GM18499 (cell line): ENCODE results near the gene CHKA.

ENCODE experiments used
- ATAC-seq: cut with Tn5 transposase; IDR thresholded peaks from one replicate; pipeline ENCODE4 v1.9.1; 2021; ENCODE audit warnings: moderate number of reproducible peaks; ENCODE audit not compliant: insufficient read depth, unreplicated experiment

The CHKA gene

GRCh38 chr11:68037411-68038225, 83.6 kb downstream of the CHKA start:
- ATAC-seq, result no peak

- no peak for ATAC-seq
Measured at GRCh38 chr11:68036717-68037239, 84.4 kb downstream of the CHKA start.

GRCh38 chr11:68036141-68036716, 85.0 kb downstream of the CHKA start:
- ATAC-seq, result no peak

- ATAC-seq, result no peak
Measured at GRCh38 chr11:68035266-68035876, 85.8 kb downstream of the CHKA start.

GRCh38 chr11:68033708-68034045, 87.5 kb downstream of the CHKA start:
- no peak for ATAC-seq

- no peak for ATAC-seq
Measured at GRCh38 chr11:68032997-68033707, 88.0 kb downstream of the CHKA start.

GRCh38 chr11:68032003-68032402, 89.2 kb downstream of the CHKA start:
- ATAC-seq, result no peak

- ATAC-seq, result no peak
Measured at GRCh38 chr11:68031144-68031464, 90.1 kb downstream of the CHKA start.

- peak; percentile 85 for ATAC-seq
Measured at GRCh38 chr11:68030318-68031143, 90.7 kb downstream of the CHKA start, which contains the start of gene NDUFS8. NDUFS8 (plus strand) TSS chr11:68030681; CDS start chr11:68032152, 1,471 bp downstream.

- no peak for ATAC-seq
Measured at GRCh38 chr11:68028802-68029545, 92.2 kb downstream of the CHKA start.

- no peak for ATAC-seq
Measured at GRCh38 chr11:68027667-68028066, 93.5 kb downstream of the CHKA start.

GRCh38 chr11:68026391-68027105, 94.6 kb downstream of the CHKA start:
- ATAC-seq, result no peak

GRCh38 chr11:68025047-68025446, 96.1 kb downstream of the CHKA start:
- no peak for ATAC-seq

- no peak for ATAC-seq
Measured at GRCh38 chr11:68024508-68024907, 96.7 kb downstream of the CHKA start.

GRCh38 chr11:68022531-68022930, 98.7 kb downstream of the CHKA start:
- no peak for ATAC-seq

GRCh38 chr11:68021167-68021787, 99.9 kb downstream of the CHKA start:
- no peak for ATAC-seq

GRCh38 chr11:68020575-68020974, 100.6 kb downstream of the CHKA start:
- ATAC-seq, result no peak

GRCh38 chr11:68019486-68019885, 101.7 kb downstream of the CHKA start:
- no peak for ATAC-seq
